PC-3 (cell line): ENCODE data around the gene SCAANT1. TPM values are rescaled to one million over a fixed set of nuclear protein-coding genes. Genes with fewer than 3 reads are reported as not detected.

Source experiments
- ATAC-seq: fragments of 200-7000 bp; cut with Tn5 transposase; 2 replicates; pipeline ENCODE4 v1.9.1; 2020; ENCODE audit warnings: mild to moderate bottlenecking, moderate library complexity
- BruUV-seq: library from RNA; stranded (reverse); fragments of 400-500 nt; replicated peaks from 2 replicates; lab custom pipeline; 2021; lab: Mats Ljungman, UMichigan
- CTCF ChIA-PET: fragments of 300-600 bp; sonication (Branson Sonifier 250); formaldehyde crosslinking; loops from one replicate; lab custom pipeline; 2022; ENCODE audit warnings: antibody characterized with exemption; lab: Charles Lee
- POLR2A ChIA-PET: fragments of 300-600 bp; sonication (Branson Sonifier 250); formaldehyde crosslinking; loops from one replicate; lab custom pipeline; 2022; ENCODE audit warnings: antibody characterized with exemption; ENCODE audit not compliant: unreplicated experiment; lab: Charles Lee
- DNase-seq: peaks from one replicate; pipeline ENCODE4 v3.0.0-alpha.2; 2015
- H2AFZ ChIP-seq: fragments of 300-600 bp; sonication (generic); 2 replicates; pipeline ENCODE4 v1.6.0; 2016; ENCODE audit warnings: antibody characterized with exemption, low read length
- H3F3A ChIP-seq: fragments of 300-600 bp; sonication (generic); one replicate; pipeline ENCODE4 v1.6.0; 2017; ENCODE audit warnings: antibody characterized with exemption, low read length, control low read depth, mild to moderate bottlenecking; ENCODE audit not compliant: unreplicated experiment
- H3K27ac ChIP-seq: fragments of 300-600 bp; sonication (generic); 2 replicates; pipeline ENCODE4 v1.5.1; 2016; ENCODE audit warnings: mild to moderate bottlenecking, low read length
- H3K27me3 ChIP-seq: fragments of 300-600 bp; sonication (generic); 2 replicates; pipeline ENCODE4 v1.6.1; 2016; ENCODE audit warnings: low read length, mixed read lengths
- H3K36me3 ChIP-seq: fragments of 300-600 bp; sonication (generic); 2 replicates; pipeline ENCODE4 v1.6.1; 2016; ENCODE audit warnings: low read depth, mixed run types, low read length, mixed read lengths
- H3K4me1 ChIP-seq: fragments of 300-600 bp; sonication (generic); 2 replicates; pipeline ENCODE4 v1.5.1; 2016; ENCODE audit warnings: low read length; ENCODE audit not compliant: insufficient read depth
- H3K4me2 ChIP-seq: fragments of 300-600 bp; sonication (generic); 2 replicates; pipeline ENCODE4 v1.6.0; 2016; ENCODE audit warnings: low read length
- H3K4me3 ChIP-seq: fragments of 300-600 bp; sonication (generic); 2 replicates; pipeline ENCODE4 v1.5.1; 2016; ENCODE audit warnings: mild to moderate bottlenecking, low read length, mixed read lengths
- H3K79me2 ChIP-seq: fragments of 300-600 bp; sonication (generic); 2 replicates; pipeline ENCODE4 v1.6.1; 2017; ENCODE audit warnings: low read length, mixed read lengths
- H3K9ac ChIP-seq: fragments of 300-600 bp; sonication (generic); 2 replicates; pipeline ENCODE4 v1.6.0; 2016; ENCODE audit warnings: mild to moderate bottlenecking, low read length
- H3K9me2 ChIP-seq: fragments of 300-600 bp; sonication (generic); replicated peaks from 2 replicates; pipeline ENCODE4 v1.6.1; 2016; ENCODE audit warnings: mixed run types, low read length, mixed read lengths
- H3K9me3 ChIP-seq: fragments of 300-600 bp; sonication (generic); 2 replicates; pipeline ENCODE4 v1.6.1; 2016; ENCODE audit warnings: low read length, mixed read lengths
- H4K20me1 ChIP-seq: fragments of 300-600 bp; sonication (generic); 2 replicates; pipeline ENCODE4 v1.6.1; 2016; ENCODE audit warnings: low read length, mixed read lengths
- EZH2 ChIP-seq: fragments of 300-600 bp; sonication (generic); IDR thresholded peaks from one replicate; pipeline ENCODE4 v1.6.1; 2017; ENCODE audit warnings: antibody characterized with exemption, mild to moderate bottlenecking, low read length; ENCODE audit not compliant: unreplicated experiment
- EZH2phosphoT487 ChIP-seq: fragments of 300-600 bp; sonication (generic); IDR thresholded peaks from 2 replicates; pipeline ENCODE4 v1.6.1; 2018; ENCODE audit warnings: mild to moderate bottlenecking, antibody characterized with exemption, low read length, borderline replicate concordance
- intact Hi-C: fragments of 100-400 bp; cut with micrococcal nuclease; formaldehyde crosslinking; loops from 2 replicates; pipeline ENCODE4 v1.9.0; 2023
- total RNA-seq: library from RNA; depleted of rRNA; stranded (reverse); fragments of >200 nt; gene quantifications from 2 replicates; pipeline ENCODE4 v1.2.3, GENCODE V29; 2014; rRNA removed
- TF ChIP-seq, protein P1 (sequence below): fragments of 300-600 bp; sonication (generic); conservative IDR thresholded peaks from 2 replicates; pipeline ENCODE4 v1.5.1; 2017; ENCODE audit warnings: antibody characterized with exemption, low read depth, mild to moderate bottlenecking, low read length

SCAANT1 gene
- total RNA-seq, 1 experiment from 2014 or later = not detected

DNA sequence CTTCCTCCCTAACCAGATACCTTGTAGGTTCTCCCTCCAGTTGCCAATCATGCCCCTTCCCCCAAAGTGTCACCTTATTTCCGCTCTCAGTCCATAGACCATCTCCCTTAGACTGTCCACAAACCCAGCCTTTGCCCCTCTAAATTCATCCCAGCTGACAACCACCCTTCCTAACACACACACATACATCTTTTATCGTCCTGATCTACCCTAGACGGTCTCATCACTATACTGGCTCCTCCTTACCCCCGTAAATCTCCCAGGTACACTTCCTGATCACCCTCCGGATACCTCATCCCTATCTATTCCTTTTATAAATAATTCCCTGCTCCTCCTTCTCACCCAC lies 49.4 kb downstream of the SCAANT1 start:
- CTCF ChIA-PET = no interaction called here

More for the DNA sequence above, 49.4 kb downstream of the SCAANT1 start:
- H3K79me2 ChIP-seq = peaks cover 67% of the 10 kb centered on the region
- BruUV-seq = no TSS peak
- H3K36me3 ChIP-seq = no peaks in the 10 kb centered on the region
- no peaks in the 10 kb centered on the region for H3K27me3 ChIP-seq
- no peaks in the 10 kb centered on the region for H3K9me3 ChIP-seq
- POLR2A ChIA-PET = no interaction called here
- DNase-seq (no peak), ATAC-seq (peak; percentile 38)
- H3K4me2 ChIP-seq = peak overlapping the region; percentile 85
- TF ChIP-seq EZH2phosphoT487 (no peak), EZH2 (no peak)
- TF ChIP-seq, protein P1, sequence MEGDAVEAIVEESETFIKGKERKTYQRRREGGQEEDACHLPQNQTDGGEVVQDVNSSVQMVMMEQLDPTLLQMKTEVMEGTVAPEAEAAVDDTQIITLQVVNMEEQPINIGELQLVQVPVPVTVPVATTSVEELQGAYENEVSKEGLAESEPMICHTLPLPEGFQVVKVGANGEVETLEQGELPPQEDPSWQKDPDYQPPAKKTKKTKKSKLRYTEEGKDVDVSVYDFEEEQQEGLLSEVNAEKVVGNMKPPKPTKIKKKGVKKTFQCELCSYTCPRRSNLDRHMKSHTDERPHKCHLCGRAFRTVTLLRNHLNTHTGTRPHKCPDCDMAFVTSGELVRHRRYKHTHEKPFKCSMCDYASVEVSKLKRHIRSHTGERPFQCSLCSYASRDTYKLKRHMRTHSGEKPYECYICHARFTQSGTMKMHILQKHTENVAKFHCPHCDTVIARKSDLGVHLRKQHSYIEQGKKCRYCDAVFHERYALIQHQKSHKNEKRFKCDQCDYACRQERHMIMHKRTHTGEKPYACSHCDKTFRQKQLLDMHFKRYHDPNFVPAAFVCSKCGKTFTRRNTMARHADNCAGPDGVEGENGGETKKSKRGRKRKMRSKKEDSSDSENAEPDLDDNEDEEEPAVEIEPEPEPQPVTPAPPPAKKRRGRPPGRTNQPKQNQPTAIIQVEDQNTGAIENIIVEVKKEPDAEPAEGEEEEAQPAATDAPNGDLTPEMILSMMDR = no peak
- 0 out of 2 replicates have a peak, but pooled peaks cover 5% of the 10 kb centered on the region for H3K4me1 ChIP-seq
- intact Hi-C loops = loop anchor here (5.0 kb wide), 2 partner anchors 50 to 130 kb away; partner anchors contain the start of gene SCAANT1
- H3K27ac ChIP-seq = 0 out of 2 replicates have a peak overlapping the region, but pooled peaks have one; percentile 56
- no peaks in the 10 kb centered on the region for H4K20me1 ChIP-seq
- no peaks in the 10 kb centered on the region for H3F3A ChIP-seq
- peak overlapping the region; percentile 97 for H3K9ac ChIP-seq
- H2AFZ ChIP-seq = peak overlapping the region; percentile 59
- peak overlapping the region; percentile 75 for H3K4me3 ChIP-seq
- no peaks in the 10 kb centered on the region for H3K9me2 ChIP-seq

Other genes with a start within 250 kb of the SCAANT1 start
- gene C3orf49, start 93.1 kb downstream of the SCAANT1 start, total RNA-seq = not detected in 2 replicates
- 26.7 and 41.8 TPM in 2 replicates for gene THOC7, start 48.6 kb downstream of the SCAANT1 start, total RNA-seq
- gene ATXN7, start 48.5 kb downstream of the SCAANT1 start, total RNA-seq = 3.6 and 6.3 TPM in 2 replicates
- 73.2 and 80.7 TPM in 2 replicates for gene PSMD6, start 111.1 kb upstream of the SCAANT1 start, total RNA-seq